ENCODE measurements around the gene TTN. TPM values are rescaled to one million over a fixed set of nuclear protein-coding genes. Genes with fewer than 3 reads are reported as not detected.

Gene TTN
- total and polyA plus RNA-seq, 3 donors from 2014 or later = 2.6 to 49.1 (median 30.8) TPM

- no peaks in the 10 kb centered on the region for H3K27me3 ChIP-seq
- no peaks in the 10 kb centered on the region for H3K36me3 ChIP-seq (ENCODE audit: low read depth, missing control alignments)
- H3K27ac ChIP-seq = no peak overlapping the region
- H3K4me1 ChIP-seq = no peaks in the 10 kb centered on the region
- H3K9me3 ChIP-seq = no peaks in the 10 kb centered on the region
- DNase-seq = no peak
- TF ChIP-seq CTCF (IDR thresholded peaks at IDR 0.05) (no peak), POLR2A (IDR thresholded peaks at IDR 0.05) (no peak)
- intact Hi-C loops (cut with DNase I; ENCODE audit: low total_unique reads) = no loop called here
- WGBS, 2 donors = 91 to 93% methylated on average over 5 of the region's 5 CpGs
- no peak overlapping the region for H3K4me3 ChIP-seq
Observed at GRCh38 chr2:178833382-178833781, 26.2 kb upstream of the TTN start.

- no peaks in the 10 kb centered on the region for H3K27me3 ChIP-seq
- TF ChIP-seq CTCF (IDR thresholded peaks at IDR 0.05) = no peak
- TF ChIP-seq POLR2A (IDR thresholded peaks at IDR 0.05) = no peak
- H3K4me3 ChIP-seq = no peak overlapping the region
- no peaks in the 10 kb centered on the region for H3K9me3 ChIP-seq
- no peaks in the 10 kb centered on the region for H3K4me1 ChIP-seq
- WGBS, 2 donors = 87 to 89% methylated on average over 2 of the region's 2 CpGs
- DNase-seq = no peak
- intact Hi-C loops (cut with DNase I; ENCODE audit: low total_unique reads) = no loop called here
- no peak overlapping the region for H3K27ac ChIP-seq
- H3K36me3 ChIP-seq (ENCODE audit: low read depth, missing control alignments) = no peaks in the 10 kb centered on the region
Observed at GRCh38 chr2:178830451-178830850, 23.2 kb upstream of the TTN start.

GRCh38 chr2:178829981-178830380 lies 22.8 kb upstream of the TTN start:
- WGBS, 2 donors = 84 to 88% methylated on average over 3 of the region's 3 CpGs
- TF ChIP-seq CTCF (IDR thresholded peaks at IDR 0.05) (no peak), POLR2A (IDR thresholded peaks at IDR 0.05) (no peak)
- Histone ChIP-seq H3K9me3 (no peaks in the 10 kb centered on the region), H3K27me3 (no peaks in the 10 kb centered on the region), H3K4me1 (no peaks in the 10 kb centered on the region), H3K27ac (no peak overlapping the region), H3K36me3 (ENCODE audit: low read depth, missing control alignments) (no peaks in the 10 kb centered on the region), H3K4me3 (no peak overlapping the region)
- no peak for DNase-seq
- intact Hi-C loops (cut with DNase I; ENCODE audit: low total_unique reads) = no loop called here

- Histone ChIP-seq H3K9me3 (no peaks in the 10 kb centered on the region), H3K27me3 (no peaks in the 10 kb centered on the region), H3K4me3 (no peak overlapping the region), H3K27ac (no peak overlapping the region), H3K36me3 (ENCODE audit: low read depth, missing control alignments) (no peaks in the 10 kb centered on the region), H3K4me1 (no peaks in the 10 kb centered on the region)
- intact Hi-C loops (cut with DNase I; ENCODE audit: low total_unique reads) = no loop called here
- TF ChIP-seq POLR2A (IDR thresholded peaks at IDR 0.05) = no peak
- TF ChIP-seq CTCF (IDR thresholded peaks at IDR 0.05) = no peak
- WGBS, 2 donors = 63 to 66% methylated on average over 3 of the region's 3 CpGs
- no peak for DNase-seq
Observed at GRCh38 chr2:178829299-178829960, 22.2 kb upstream of the TTN start.

- Histone ChIP-seq H3K9me3 (no peaks in the 10 kb centered on the region), H3K27me3 (no peaks in the 10 kb centered on the region), H3K27ac (no peak overlapping the region), H3K36me3 (ENCODE audit: low read depth, missing control alignments) (no peaks in the 10 kb centered on the region), H3K4me1 (no peaks in the 10 kb centered on the region), H3K4me3 (no peak overlapping the region)
- intact Hi-C loops (cut with DNase I; ENCODE audit: low total_unique reads) = no loop called here
- no peak for DNase-seq
- TF ChIP-seq CTCF (IDR thresholded peaks at IDR 0.05) (no peak), POLR2A (IDR thresholded peaks at IDR 0.05) (no peak)
- WGBS, 2 donors = 67 to 80% methylated on average over 4 of the region's 4 CpGs
Observed at GRCh38 chr2:178828486-178828881, 21.3 kb upstream of the TTN start.

All from testis (tissue), 3 donors.